Smooth muscle cell of the brain vasculature (primary cell): ENCODE data around the gene CLIP3.

ENCODE experiments used
- DNase-seq: peaks from one replicate; pipeline ENCODE4 v3.0.0-alpha.2; 2012; ENCODE audit warnings: low read depth, low spot score

The CLIP3 gene

DNA sequence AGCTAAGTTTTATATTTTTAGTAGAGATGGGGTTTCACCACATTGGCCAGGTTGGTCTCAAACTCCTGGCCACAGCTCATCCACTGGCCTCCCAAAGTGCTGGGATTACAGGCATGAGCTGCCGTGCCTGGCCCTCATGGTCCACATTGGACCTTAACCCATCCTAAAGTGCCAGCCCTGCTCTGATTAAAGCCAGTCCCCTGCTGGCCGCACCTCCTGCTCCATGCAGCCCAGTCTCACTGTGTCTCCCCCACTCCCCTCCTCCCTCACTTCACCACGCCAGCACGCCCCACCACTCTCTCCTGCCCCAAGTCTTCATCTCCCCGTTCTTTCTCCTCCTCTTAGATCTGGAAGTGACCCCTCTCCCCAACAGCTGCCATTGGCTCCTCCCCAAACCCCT is 54.4 kb downstream of the CLIP3 start:
- no peak for DNase-seq

DNA sequence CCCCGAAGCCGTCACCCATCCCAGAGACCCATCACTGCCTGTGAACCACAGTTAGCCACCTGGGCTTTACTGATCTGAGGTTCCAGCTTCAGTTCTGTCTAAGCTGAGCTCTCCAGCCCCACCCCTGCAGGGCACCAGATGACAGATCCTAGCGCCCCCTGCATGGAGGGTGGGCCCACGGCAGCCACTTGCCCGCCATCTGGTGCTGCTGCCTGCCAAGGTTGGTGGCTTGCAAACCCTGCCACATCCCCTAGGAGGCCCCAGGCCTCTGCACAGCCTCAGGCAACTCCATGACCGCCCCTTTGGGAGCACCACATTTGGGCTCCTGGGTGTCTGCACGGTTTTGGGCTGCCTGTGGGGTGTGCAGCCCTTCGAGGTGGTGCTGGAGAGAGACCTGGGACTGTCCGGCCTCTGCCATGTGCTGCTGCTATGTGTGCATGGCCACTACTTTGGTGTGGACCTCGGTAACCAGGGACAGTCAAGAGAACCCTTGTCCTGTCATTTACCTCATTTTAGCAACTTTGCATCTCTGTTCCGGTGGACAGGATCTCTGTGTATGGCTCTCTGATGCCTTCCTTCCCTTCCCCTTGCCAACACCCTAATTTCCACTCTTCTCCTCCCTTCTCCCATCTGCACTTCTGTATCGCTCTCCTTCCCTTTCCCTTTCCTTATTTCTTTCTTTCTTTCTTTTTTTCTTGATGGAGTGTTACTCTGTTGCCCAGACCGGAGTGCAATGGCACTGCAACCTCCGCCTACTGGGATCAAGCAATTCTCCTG is 55.0 kb downstream of the CLIP3 start:
- DNase-seq: no peak

DNA sequence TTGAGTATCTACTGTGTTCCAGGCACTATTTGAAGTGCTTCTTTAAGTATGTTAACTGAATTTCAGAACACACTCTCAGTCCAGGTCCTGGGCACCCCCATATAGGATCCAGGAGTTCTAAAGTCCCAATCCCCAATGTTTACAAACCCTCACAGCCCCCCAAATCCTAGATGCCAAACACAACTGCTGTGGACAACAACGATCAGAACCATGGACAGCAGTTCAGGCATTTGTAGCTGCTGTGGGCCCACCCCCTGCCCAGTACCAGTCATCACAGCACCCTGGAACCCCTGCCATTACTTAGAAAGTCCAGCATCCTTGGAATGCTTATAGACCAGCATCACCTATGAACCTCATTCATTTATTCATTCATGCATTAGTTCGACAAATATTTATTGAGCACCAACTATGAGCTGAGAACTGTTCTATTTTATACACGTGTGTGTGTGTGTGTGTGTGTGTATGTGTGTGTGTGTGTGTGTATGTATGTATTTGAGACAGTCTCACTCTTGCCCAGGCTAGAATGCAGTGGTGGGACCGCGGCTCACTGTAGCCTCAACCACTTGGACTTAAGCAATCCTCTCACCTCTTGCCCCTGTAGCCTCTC is 57.0 kb downstream of the CLIP3 start:
- DNase-seq: no peak

- DNase-seq: no peak
Observed at GRCh38 chr19:35973487-35973886, 59.2 kb downstream of the CLIP3 start.

- no peak for DNase-seq
Observed at GRCh38 chr19:35966771-35967170, 65.9 kb downstream of the CLIP3 start.
